Bronchial epithelial cell (primary cell): ENCODE measurements around the gene FGFR2. TPM values are rescaled to one million over a fixed set of nuclear protein-coding genes. Genes with fewer than 3 reads are reported as not detected.
A peak's percentile ranks its signal among the peaks of the same experiment; 100 is the strongest.

Experiments used
- DNase-seq: peaks from one replicate; pipeline ENCODE4 v3.0.0-alpha.2; 2010; ENCODE audit warnings: low read depth
- FAIRE-seq: peaks from 2 replicates; lab custom pipeline; 2011; peaks lifted over from hg19 to GRCh38; lab: Jason Lieb, UNC
- H3K27me3 ChIP-seq: 2 replicates; pipeline ENCODE4 v1.5.1; 2011; ENCODE audit warnings: low read length; ENCODE audit not compliant: control insufficient read depth, insufficient read depth
- H3K36me3 ChIP-seq: 2 replicates; pipeline ENCODE4 v1.5.1; 2011; ENCODE audit warnings: low read length; ENCODE audit not compliant: control insufficient read depth, insufficient read depth
- H3K4me3 ChIP-seq: 2 replicates; pipeline ENCODE4 v1.5.1; 2011; ENCODE audit warnings: mild to moderate bottlenecking, low read depth, low read length, control low read depth
- CTCF ChIP-seq: IDR thresholded peaks from 2 replicates; pipeline ENCODE4 v1.5.1; 2011; ENCODE audit warnings: mild to moderate bottlenecking, moderate library complexity, low read length, control low read depth, inconsistent platforms; ENCODE audit not compliant: insufficient read depth, severe bottlenecking
- total RNA-seq: library from RNA; depleted of rRNA; stranded (reverse); fragments of >200 nt; gene quantifications from 2 replicates; pipeline ENCODE4 v1.2.1, GENCODE V29; 2014

Gene FGFR2
- total RNA-seq, 1 donor from 2014 or later, result 16.8 TPM

GRCh38 chr10:121501796-121502195 lies 96.4 kb downstream of the FGFR2 start:
- no peak for TF ChIP-seq CTCF
- FAIRE-seq (no peak), DNase-seq (no peak)
- Histone ChIP-seq H3K4me3 (no peak overlapping the region), H3K36me3 (peaks cover 3% of the 10 kb centered on the region), H3K27me3 (no peaks in the 10 kb centered on the region)

- H3K27me3 ChIP-seq, result no peaks in the 10 kb centered on the region
Observed at GRCh38 chr10:121500701-121501332, 97.4 kb downstream of the FGFR2 start.

GRCh38 chr10:121497513-121498470 lies 100.5 kb downstream of the FGFR2 start:
- no peak for TF ChIP-seq CTCF
- FAIRE-seq (no peak), DNase-seq (peak; percentile 65)
- no peak overlapping the region for H3K4me3 ChIP-seq
- H3K27me3 ChIP-seq, result no peaks in the 10 kb centered on the region
- peaks cover 6% of the 10 kb centered on the region for H3K36me3 ChIP-seq

More at GRCh38 chr10:121500701-121501332, 97.4 kb downstream of the FGFR2 start:
- no peak for DNase-seq
- no peak overlapping the region for H3K4me3 ChIP-seq
- FAIRE-seq, result no peak
- TF ChIP-seq CTCF, result no peak
- peaks cover 3% of the 10 kb centered on the region for H3K36me3 ChIP-seq

- no peak overlapping the region for H3K4me3 ChIP-seq
- H3K36me3 ChIP-seq, result peaks cover 4% of the 10 kb centered on the region
- FAIRE-seq (peak; percentile 64), DNase-seq (no peak)
- no peak for TF ChIP-seq CTCF
- H3K27me3 ChIP-seq, result no peaks in the 10 kb centered on the region
Observed at GRCh38 chr10:121495719-121496118, 102.5 kb downstream of the FGFR2 start.

GRCh38 chr10:121494296-121494695 lies 103.9 kb downstream of the FGFR2 start:
- FAIRE-seq (no peak), DNase-seq (no peak)
- Histone ChIP-seq H3K36me3 (peaks cover 4% of the 10 kb centered on the region), H3K4me3 (no peak overlapping the region), H3K27me3 (no peaks in the 10 kb centered on the region)
- no peak for TF ChIP-seq CTCF
